Measurements from ENCODE around the gene UBE2S.

Gene UBE2S

GRCh38 chr19:55373993-55374757 lies 33.4 kb downstream of the UBE2S start:
- no peak overlapping the region for H3K4me3 ChIP-seq (ENCODE audit: low read depth, low read length)
- no peaks in the 10 kb centered on the region for H3K36me3 ChIP-seq (ENCODE audit: control insufficient read depth in 2 of 2, insufficient read depth in 1 of 2, low read length in 2 of 2)
- ChIA-PET POLR2A (interaction anchor here (0.6 kb wide), 1 partner anchor 26 kb away, joined by 4 read pairs; no protein-coding TSS in a partner anchor), CTCF (interaction anchor here (1.4 kb wide), 1 partner anchor 35 kb away, joined by 5 read pairs; the partner anchor contains the start of gene KMT5C)
- no peaks in the 10 kb centered on the region for H3K9me3 ChIP-seq (ENCODE audit: control insufficient read depth, insufficient read depth, low read depth, low read length)
- H3K4me1 ChIP-seq (ENCODE audit: control insufficient read depth, insufficient read depth, low read length): peaks cover 5% of the 10 kb centered on the region; the same call in 1 of the 2 replicates
- no peak overlapping the region for H3K27ac ChIP-seq (ENCODE audit: extremely low read depth, low read depth, low read length)
- TF ChIP-seq KLF16 (tag by site-specific recombination; IDR thresholded peaks at IDR 0.05): no peak
- TF ChIP-seq ZNF514 (tag by site-specific recombination; IDR thresholded peaks at IDR 0.05): no peak
- TF ChIP-seq ZNF112 (tag by site-specific recombination; IDR thresholded peaks at IDR 0.05): no peak
- TF ChIP-seq ZBTB11 (tag by site-specific recombination; conservative IDR thresholded peaks at IDR 0.05; ENCODE audit: low read depth): no peak
- TF ChIP-seq WT1 (tag by site-specific recombination; IDR thresholded peaks at IDR 0.05): no peak
- TF ChIP-seq, protein P1, sequence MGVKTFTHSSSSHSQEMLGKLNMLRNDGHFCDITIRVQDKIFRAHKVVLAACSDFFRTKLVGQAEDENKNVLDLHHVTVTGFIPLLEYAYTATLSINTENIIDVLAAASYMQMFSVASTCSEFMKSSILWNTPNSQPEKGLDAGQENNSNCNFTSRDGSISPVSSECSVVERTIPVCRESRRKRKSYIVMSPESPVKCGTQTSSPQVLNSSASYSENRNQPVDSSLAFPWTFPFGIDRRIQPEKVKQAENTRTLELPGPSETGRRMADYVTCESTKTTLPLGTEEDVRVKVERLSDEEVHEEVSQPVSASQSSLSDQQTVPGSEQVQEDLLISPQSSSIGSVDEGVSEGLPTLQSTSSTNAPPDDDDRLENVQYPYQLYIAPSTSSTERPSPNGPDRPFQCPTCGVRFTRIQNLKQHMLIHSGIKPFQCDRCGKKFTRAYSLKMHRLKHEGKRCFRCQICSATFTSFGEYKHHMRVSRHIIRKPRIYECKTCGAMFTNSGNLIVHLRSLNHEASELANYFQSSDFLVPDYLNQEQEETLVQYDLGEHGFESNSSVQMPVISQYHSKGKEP (tag by site-specific recombination; IDR thresholded peaks at IDR 0.05): no peak
- no peak for TF ChIP-seq ZNF791 (tag by site-specific recombination; IDR thresholded peaks at IDR 0.05)
- TF ChIP-seq, protein P2, sequence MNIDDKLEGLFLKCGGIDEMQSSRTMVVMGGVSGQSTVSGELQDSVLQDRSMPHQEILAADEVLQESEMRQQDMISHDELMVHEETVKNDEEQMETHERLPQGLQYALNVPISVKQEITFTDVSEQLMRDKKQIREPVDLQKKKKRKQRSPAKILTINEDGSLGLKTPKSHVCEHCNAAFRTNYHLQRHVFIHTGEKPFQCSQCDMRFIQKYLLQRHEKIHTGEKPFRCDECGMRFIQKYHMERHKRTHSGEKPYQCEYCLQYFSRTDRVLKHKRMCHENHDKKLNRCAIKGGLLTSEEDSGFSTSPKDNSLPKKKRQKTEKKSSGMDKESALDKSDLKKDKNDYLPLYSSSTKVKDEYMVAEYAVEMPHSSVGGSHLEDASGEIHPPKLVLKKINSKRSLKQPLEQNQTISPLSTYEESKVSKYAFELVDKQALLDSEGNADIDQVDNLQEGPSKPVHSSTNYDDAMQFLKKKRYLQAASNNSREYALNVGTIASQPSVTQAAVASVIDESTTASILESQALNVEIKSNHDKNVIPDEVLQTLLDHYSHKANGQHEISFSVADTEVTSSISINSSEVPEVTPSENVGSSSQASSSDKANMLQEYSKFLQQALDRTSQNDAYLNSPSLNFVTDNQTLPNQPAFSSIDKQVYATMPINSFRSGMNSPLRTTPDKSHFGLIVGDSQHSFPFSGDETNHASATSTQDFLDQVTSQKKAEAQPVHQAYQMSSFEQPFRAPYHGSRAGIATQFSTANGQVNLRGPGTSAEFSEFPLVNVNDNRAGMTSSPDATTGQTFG (tag by site-specific recombination; IDR thresholded peaks at IDR 0.05; ENCODE audit: borderline replicate concordance): no peak
- TF ChIP-seq ZNF16 (tag by site-specific recombination; IDR thresholded peaks at IDR 0.05; ENCODE audit: low read depth): no peak
- 0 out of 2 replicates have a peak, but pooled peaks have one; percentile 34 for TF ChIP-seq ZBTB17 (tag by site-specific recombination; IDR thresholded peaks at IDR 0.05)
- no peak for TF ChIP-seq ZNF530 (tag by site-specific recombination; IDR thresholded peaks at IDR 0.05; ENCODE audit: low read depth)
- TF ChIP-seq GLIS1 (tag by site-specific recombination; IDR thresholded peaks at IDR 0.05): peak; percentile 95
- TF ChIP-seq ZNF121 (tag by site-specific recombination; IDR thresholded peaks at IDR 0.05): no peak
- no peak for TF ChIP-seq ZNF623 (tag by site-specific recombination; IDR thresholded peaks at IDR 0.05)
- TF ChIP-seq ZFHX2 (tag by site-specific recombination; conservative IDR thresholded peaks at IDR 0.05): no peak
- TF ChIP-seq ZNF202 (tag by site-specific recombination; IDR thresholded peaks at IDR 0.05; ENCODE audit: borderline replicate concordance): no peak
- TF ChIP-seq ZBTB7A (tag by site-specific recombination; IDR thresholded peaks at IDR 0.05; ENCODE audit: low read depth): no peak
- TF ChIP-seq YY1 (tag by site-specific recombination; IDR thresholded peaks at IDR 0.05): no peak
- no peak for TF ChIP-seq ZNF175 (tag by site-specific recombination; IDR thresholded peaks at IDR 0.05)
- no peak for TF ChIP-seq GFI1B (tag by site-specific recombination; IDR thresholded peaks at IDR 0.05)
- no peak for TF ChIP-seq ZNF48 (tag by site-specific recombination; IDR thresholded peaks at IDR 0.05)
- TF ChIP-seq PATZ1 (tag by site-specific recombination; IDR thresholded peaks at IDR 0.05): peak; percentile 33; the same call in 1 of the 2 replicates
- TF ChIP-seq, protein P3, sequence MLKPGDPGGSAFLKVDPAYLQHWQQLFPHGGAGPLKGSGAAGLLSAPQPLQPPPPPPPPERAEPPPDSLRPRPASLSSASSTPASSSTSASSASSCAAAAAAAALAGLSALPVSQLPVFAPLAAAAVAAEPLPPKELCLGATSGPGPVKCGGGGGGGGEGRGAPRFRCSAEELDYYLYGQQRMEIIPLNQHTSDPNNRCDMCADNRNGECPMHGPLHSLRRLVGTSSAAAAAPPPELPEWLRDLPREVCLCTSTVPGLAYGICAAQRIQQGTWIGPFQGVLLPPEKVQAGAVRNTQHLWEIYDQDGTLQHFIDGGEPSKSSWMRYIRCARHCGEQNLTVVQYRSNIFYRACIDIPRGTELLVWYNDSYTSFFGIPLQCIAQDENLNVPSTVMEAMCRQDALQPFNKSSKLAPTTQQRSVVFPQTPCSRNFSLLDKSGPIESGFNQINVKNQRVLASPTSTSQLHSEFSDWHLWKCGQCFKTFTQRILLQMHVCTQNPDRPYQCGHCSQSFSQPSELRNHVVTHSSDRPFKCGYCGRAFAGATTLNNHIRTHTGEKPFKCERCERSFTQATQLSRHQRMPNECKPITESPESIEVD (tag by site-specific recombination; IDR thresholded peaks at IDR 0.05): no peak
- no peak for TF ChIP-seq ZFP41 (tag by site-specific recombination; IDR thresholded peaks at IDR 0.05; ENCODE audit: borderline replicate concordance)
- no peak for TF ChIP-seq ZNF221 (tag by site-specific recombination; IDR thresholded peaks at IDR 0.05; ENCODE audit: borderline replicate concordance)
- TF ChIP-seq MZF1 (tag by site-specific recombination; IDR thresholded peaks at IDR 0.05; ENCODE audit: borderline replicate concordance): no peak

Measured in HEK293 (cell line).